Activated CD8-positive, alpha-beta memory T cell treated with anti-CD3 and anti-CD28 coated beads, Interleukin-2, amount 50 U/mL, for 1 hour (primary cell): Measurements from ENCODE around the gene CPB1.

ENCODE experiments used
- DNase-seq: peaks from one replicate; pipeline ENCODE4 v3.0.0-alpha.2; 2020; ENCODE audit errors: extremely low read depth

Gene CPB1

GRCh38 chr3:148829926-148830325, 2.3 kb downstream of the CPB1 start:
- DNase-seq = no peak

- DNase-seq = no peak
These were observed 5.6 kb downstream of the CPB1 start for GRCh38 chr3:148833223-148833622.

- DNase-seq = no peak
These were observed 12.2 kb downstream of the CPB1 start for GRCh38 chr3:148839805-148840204.

- DNase-seq = no peak
These were observed 12.8 kb downstream of the CPB1 start for GRCh38 chr3:148840451-148840850.

- no peak for DNase-seq
These were observed 18.3 kb downstream of the CPB1 start for GRCh38 chr3:148845756-148846395.

- no peak for DNase-seq
These were observed 19.7 kb downstream of the CPB1 start for GRCh38 chr3:148847351-148847750.

- no peak for DNase-seq
These were observed 20.8 kb downstream of the CPB1 start for GRCh38 chr3:148848410-148848809.

GRCh38 chr3:148852271-148852992, 24.8 kb downstream of the CPB1 start:
- no peak for DNase-seq

GRCh38 chr3:148853076-148853475, 25.5 kb downstream of the CPB1 start:
- no peak for DNase-seq

GRCh38 chr3:148854061-148854460, 26.4 kb downstream of the CPB1 start:
- DNase-seq = no peak

- no peak for DNase-seq
These were observed 28.8 kb downstream of the CPB1 start for GRCh38 chr3:148856384-148856783.

GRCh38 chr3:148857316-148857715, 29.7 kb downstream of the CPB1 start:
- no peak for DNase-seq

- DNase-seq = no peak
These were observed 33.8 kb downstream of the CPB1 start for GRCh38 chr3:148861277-148861869.

GRCh38 chr3:148863297-148863696, 35.7 kb downstream of the CPB1 start:
- no peak for DNase-seq

GRCh38 chr3:148863814-148864213, 36.2 kb downstream of the CPB1 start:
- no peak for DNase-seq

- no peak for DNase-seq
These were observed 37.4 kb downstream of the CPB1 start, which contains the start of gene CPA3 for GRCh38 chr3:148865049-148865448. Gene CPA3, plus strand, starts transcription at chr3:148865296. Its CDS starts 12 bp downstream, at chr3:148865308.

GRCh38 chr3:148866261-148866660, 38.6 kb downstream of the CPB1 start:
- DNase-seq = no peak

- DNase-seq = no peak
These were observed 45.8 kb downstream of the CPB1 start for GRCh38 chr3:148873270-148873927.

GRCh38 chr3:148873977-148874376, 46.4 kb downstream of the CPB1 start:
- no peak for DNase-seq

GRCh38 chr3:148878095-148878494, 50.5 kb downstream of the CPB1 start:
- no peak for DNase-seq

- DNase-seq = no peak
These were observed 51.6 kb downstream of the CPB1 start for GRCh38 chr3:148879256-148879655.

- no peak for DNase-seq
These were observed 53.1 kb downstream of the CPB1 start for GRCh38 chr3:148880681-148881080.

GRCh38 chr3:148881286-148881685, 53.7 kb downstream of the CPB1 start:
- DNase-seq = no peak
